Endothelial cell of umbilical vein (primary cell): ENCODE data around the gene SLC7A11. TPM values are rescaled to one million over a fixed set of nuclear protein-coding genes. Genes with fewer than 3 reads are reported as not detected.

ENCODE experiments used
- BruUV-seq: library from RNA; stranded (reverse); fragments of 400-500 nt; replicated peaks from 2 replicates; lab custom pipeline; 2021; lab: Mats Ljungman, UMichigan
- CTCF ChIA-PET: fragments of 300-600, 350-600 bp; sonication (Branson Sonifier 250); formaldehyde crosslinking; loops from one replicate; lab custom pipeline; 2021; ENCODE audit warnings: antibody characterized with exemption, inconsistent platforms; lab: Charles Lee
- POLR2A ChIA-PET: fragments of 300-600, 350-600 bp; sonication (Branson Sonifier 250); formaldehyde crosslinking; loops from one replicate; lab custom pipeline; 2021; ENCODE audit warnings: antibody characterized with exemption, inconsistent platforms; lab: Charles Lee
- DNase-seq: peaks from one replicate; pipeline ENCODE4 v3.0.0-alpha.2; 2011; ENCODE audit warnings: low read depth, low spot score
- FAIRE-seq: peaks from 2 replicates; lab custom pipeline; 2011; peaks lifted over from hg19 to GRCh38; lab: Jason Lieb, UNC
- H2AFZ ChIP-seq: 2 replicates; pipeline ENCODE4 v1.6.0; 2012; ENCODE audit warnings: low read depth, low read length, control low read depth, inconsistent platforms
- H3K27ac ChIP-seq: 2 replicates; pipeline ENCODE4 v1.5.1; 2011; ENCODE audit warnings: low read depth, mild to moderate bottlenecking, control low read depth, low read length, moderate library complexity; ENCODE audit not compliant: insufficient read depth
- H3K27me3 ChIP-seq, 2 experiments: 2 replicates each; pipeline versions ENCODE4 v1.6.0 to v1.6.1; 2011; ENCODE audit warnings: low read length in 2 of 2, mixed read lengths in 1 of 2; ENCODE audit not compliant: control insufficient read depth in 2 of 2, insufficient read depth in 2 of 2
- H3K36me3 ChIP-seq, 2 experiments: 2 replicates in 1 of 2; 3 replicates in 1 of 2; pipeline ENCODE4 v1.5.1; 2011; ENCODE audit warnings: low read length in 2 of 2, mild to moderate bottlenecking in 1 of 2, moderate library complexity in 1 of 2; ENCODE audit not compliant: control insufficient read depth in 2 of 2, insufficient read depth in 2 of 2; ENCODE audit errors: extremely low read depth in 1 of 2
- H3K4me1 ChIP-seq: 3 replicates; pipeline ENCODE4 v1.5.1; 2011; ENCODE audit warnings: mild to moderate bottlenecking, low read length; ENCODE audit not compliant: control insufficient read depth, insufficient read depth; ENCODE audit errors: extremely low read depth
- H3K4me2 ChIP-seq: 2 replicates; pipeline ENCODE4 v1.6.1; 2011; ENCODE audit warnings: low read length, control low read depth, mixed read lengths; ENCODE audit not compliant: insufficient read depth
- H3K4me3 ChIP-seq, 3 experiments: fragments of 200-600 bp in 1 of 3; sonication (generic), shearing (Covaris generic) in 1 of 3; replicated peaks in 1 of 3; 2 replicates each; pipeline ENCODE4 v1.5.1; 2011 to 2016; ENCODE audit warnings: control low read depth in 3 of 3, low read length in 3 of 3, mild to moderate bottlenecking in 2 of 3, inconsistent platforms in 1 of 3, low read depth in 1 of 3, moderate library complexity in 1 of 3; ENCODE audit not compliant: insufficient read depth in 1 of 3
- H3K79me2 ChIP-seq: 2 replicates; pipeline ENCODE4 v1.6.0; 2012; ENCODE audit warnings: low read length, inconsistent platforms; ENCODE audit not compliant: control insufficient read depth, insufficient read depth
- H3K9ac ChIP-seq: replicated peaks from 2 replicates; pipeline ENCODE3; 2011; ENCODE audit warnings: low read length, control low read depth; ENCODE audit not compliant: insufficient read depth; ENCODE audit errors: extremely low read depth
- H3K9me1 ChIP-seq: replicated peaks from 3 replicates; pipeline ENCODE4 v1.6.0; 2011; ENCODE audit warnings: mild to moderate bottlenecking, low read length; ENCODE audit not compliant: control insufficient read depth, insufficient read depth; ENCODE audit errors: extremely low read depth
- H3K9me3 ChIP-seq: replicated peaks from 2 replicates; pipeline ENCODE4 v1.5.1; 2012; ENCODE audit warnings: low read length, inconsistent platforms; ENCODE audit not compliant: control insufficient read depth, insufficient read depth
- H4K20me1 ChIP-seq: replicated peaks from 2 replicates; pipeline ENCODE3; 2011; ENCODE audit warnings: mild to moderate bottlenecking, low read length; ENCODE audit not compliant: control insufficient read depth, insufficient read depth; ENCODE audit errors: extremely low read depth
- CTCF ChIP-seq, 2 donors: IDR thresholded peaks; 1 replicate in 1 of 2; 2 replicates in 1 of 2; pipeline ENCODE4 v1.5.1; 2011; ENCODE audit warnings: low read length in 2 of 2, mild to moderate bottlenecking in 2 of 2, moderate library complexity in 2 of 2, control low read depth in 1 of 2, inconsistent platforms in 1 of 2, low read depth in 1 of 2; ENCODE audit not compliant: insufficient read depth in 1 of 2; ENCODE audit errors: extremely low read depth in 1 of 2
- EZH2 ChIP-seq: IDR thresholded peaks from 2 replicates; pipeline ENCODE4 v1.6.1; 2012; ENCODE audit warnings: borderline replicate concordance, low read depth, mild to moderate bottlenecking, moderate library complexity, low read length, inconsistent platforms; ENCODE audit not compliant: severe bottlenecking
- FOS ChIP-seq: IDR thresholded peaks from 2 replicates; pipeline ENCODE4 v1.6.1; 2011; ENCODE audit warnings: mild to moderate bottlenecking, low read length, moderate library complexity, borderline replicate concordance; ENCODE audit not compliant: insufficient read depth
- GATA2 ChIP-seq: IDR thresholded peaks from 2 replicates; pipeline ENCODE4 v1.7.0; 2011; ENCODE audit warnings: low read depth, mild to moderate bottlenecking, moderate library complexity, mixed read lengths, low read length; ENCODE audit not compliant: insufficient read length, insufficient read depth
- JUN ChIP-seq: IDR thresholded peaks from 2 replicates; pipeline ENCODE4 v1.6.1; 2011; ENCODE audit warnings: borderline replicate concordance, low read depth; ENCODE audit not compliant: insufficient read length, insufficient read depth
- MAX ChIP-seq: IDR thresholded peaks from 2 replicates; pipeline ENCODE4 v1.6.1; 2011; ENCODE audit not compliant: insufficient read depth, insufficient read length
- MYC ChIP-seq: IDR thresholded peaks from one replicate; pipeline ENCODE4 v1.6.1; 2011; ENCODE audit warnings: mild to moderate bottlenecking, low read depth, low read length
- POLR2A ChIP-seq: IDR thresholded peaks from 2 replicates; pipeline ENCODE4 v1.6.1; 2012; ENCODE audit warnings: low read depth, mild to moderate bottlenecking, control low read depth, low read length
- POLR2AphosphoS5 ChIP-seq: IDR thresholded peaks from 2 replicates; pipeline ENCODE4 v1.6.1; 2012; ENCODE audit warnings: low read depth, mild to moderate bottlenecking, control low read depth, low read length, moderate library complexity; ENCODE audit not compliant: insufficient read depth
- dilution Hi-C: fragments of 300-500 bp; cut with MboI; formaldehyde crosslinking; loops from one replicate; pipeline ENCODE4 v1.15.0; 2019; ENCODE audit warnings: low sequenced_read_pairs; ENCODE audit not compliant: extremely low pct_ligation_motif_present
- intact Hi-C: fragments of 100-400 bp; cut with micrococcal nuclease; formaldehyde crosslinking; loops from one replicate; pipeline ENCODE4 v1.10.0; 2022
- polyA plus RNA-seq, 4 experiments: library from polyadenylated mRNA; depleted of rRNA in 3 of 4; stranded (reverse) in 3 of 4; unstranded in 1 of 4; fragments of >200 nt; gene quantifications; 2 replicates each; pipeline versions ENCODE4 v1.2.1 to v1.2.3, GENCODE V29; 2011 to 2012; ENCODE audit warnings: missing spikeins in 1 of 4
- total RNA-seq: library from RNA; stranded (reverse); gene quantifications from 2 replicates; pipeline ENCODE4 v1.2.3, GENCODE V29; 2021

The SLC7A11 gene
- total and polyA plus RNA-seq, 2 donors (not counting 3 experiments of a cell fraction or from before 2014, with no cell fraction given): 28.4 to 82.7 TPM

- intact Hi-C loops: loop anchor here (2.0 kb wide), 1 partner anchor 14 kb away; no protein-coding TSS in a partner anchor
- no peak overlapping the region for H2AFZ ChIP-seq
- no peak overlapping the region for H3K9ac ChIP-seq
- FAIRE-seq: no peak
- no peak for DNase-seq
- peaks cover 84% of the 10 kb centered on the region for H3K79me2 ChIP-seq
- H3K4me2 ChIP-seq: no peak overlapping the region
- ChIA-PET POLR2A (no interaction called here), CTCF (interaction anchor here (0.6 kb wide), 1 partner anchor 320 kb away, joined by 3 read pairs; no protein-coding TSS in a partner anchor)
- dilution Hi-C loops: no loop called here
- no peak for TF ChIP-seq MAX
- TF ChIP-seq FOS: peak; percentile 6
- TF ChIP-seq GATA2: no peak
- no peak for TF ChIP-seq POLR2AphosphoS5
- no TSS peak for BruUV-seq
- H3K9me1 ChIP-seq: peaks cover 3% of the 10 kb centered on the region
- peak overlapping the region; percentile 5 for H3K27ac ChIP-seq
- H3K9me3 ChIP-seq: no peaks in the 10 kb centered on the region
- H4K20me1 ChIP-seq: peaks cover 6% of the 10 kb centered on the region
- no peaks in the 10 kb centered on the region for H3K27me3 ChIP-seq
- no peak overlapping the region for H3K4me3 ChIP-seq
- peaks cover 2 to 33% of the 10 kb centered on the region in 2 experiments for H3K36me3 ChIP-seq
- H3K4me1 ChIP-seq: peaks cover 54% of the 10 kb centered on the region
Observed at GRCh38 chr4:138202686-138203085, 39.5 kb downstream of the SLC7A11 start.

- ChIA-PET POLR2A (interaction anchor here (0.7 to 1.6 kb wide), 4 partner anchors 13 to 142 kb away, joined by 3 read pairs; partner anchors contain the start of gene SLC7A11), CTCF (interaction anchor here (1.0 to 2.0 kb wide), 7 partner anchors 9 to 671 kb away, joined by 3 to 6 read pairs (median 4); no protein-coding TSS in a partner anchor)
- Histone ChIP-seq H3K36me3 (peaks cover 2 to 34% of the 10 kb centered on the region in 2 experiments), H3K9ac (no peak overlapping the region), H3K79me2 (peaks cover 79% of the 10 kb centered on the region), H3K9me3 (no peaks in the 10 kb centered on the region), H3K4me3 (no peak overlapping the region), H4K20me1 (peaks cover 6% of the 10 kb centered on the region), H3K9me1 (peaks cover 3% of the 10 kb centered on the region), H3K27ac (peak overlapping the region; percentile 25), H3K4me2 (peak overlapping the region; percentile 11), H2AFZ (no peak overlapping the region), H3K4me1 (peaks cover 54% of the 10 kb centered on the region), H3K27me3 (no peaks in the 10 kb centered on the region)
- no TSS peak for BruUV-seq
- intact Hi-C loops (no loop called here), dilution Hi-C loops (no loop called here)
- DNase-seq: no peak
- TF ChIP-seq CTCF (IDR thresholded peaks at IDR 0.05; ENCODE audit: extremely low read depth in 1 of 2, insufficient read depth in 1 of 2, low read depth in 1 of 2, low read length in 2 of 2) (no peak), EZH2 (no peak), GATA2 (no peak), JUN (no peak), MYC (no peak), POLR2A (no peak), FOS (no peak), MAX (no peak), POLR2AphosphoS5 (no peak)
- no peak for FAIRE-seq
Observed at GRCh38 chr4:138200236-138200590, 41.9 kb downstream of the SLC7A11 start.
